Adrenal gland (tissue), 12 donors: ENCODE data around the gene CAPZA2. TPM values are rescaled to one million over a fixed set of nuclear protein-coding genes. Genes with fewer than 3 reads are reported as not detected.

Experiments
- DNase-seq, 7 donors: peaks; one replicate each; pipeline ENCODE4 v3.0.0-alpha.2; 2019 to 2020
- H3K27ac ChIP-seq, 5 donors: fragments of 200-600 bp; sonication (generic) in 4 of 5; 1 replicate in 3 of 5; 2 replicates in 2 of 5; pipeline versions ENCODE4 v1.5.1 to v1.8.0; 2016 to 2020; ENCODE audit warnings: mild to moderate bottlenecking in 1 of 5
- H3K27me3 ChIP-seq: fragments of 200-600 bp; 2 replicates; pipeline ENCODE4 v1.8.0; 2021
- H3K36me3 ChIP-seq, 2 donors: fragments of 200-600 bp; replicated peaks in 1 of 2; 1 replicate in 1 of 2; 2 replicates in 1 of 2; pipeline versions ENCODE4 v1.5.1 to v1.8.0; 2018 to 2022
- H3K4me1 ChIP-seq, 2 donors: fragments of 200-600 bp; replicated peaks in 1 of 2; 1 replicate in 1 of 2; 2 replicates in 1 of 2; pipeline versions ENCODE4 v1.5.1 to v1.8.0; 2018 to 2021
- H3K4me3 ChIP-seq, 4 donors: fragments of 200-600 bp; sonication (generic) in 3 of 4; one replicate each; pipeline ENCODE4 v1.5.1; 2016 to 2018
- H3K9me3 ChIP-seq, 3 donors: fragments of 200-600 bp; sonication (generic) in 1 of 3; replicated peaks in 1 of 3; 1 replicate in 2 of 3; 2 replicates in 1 of 3; pipeline versions ENCODE4 v1.5.1 to v1.8.0; 2016 to 2021
- CTCF ChIP-seq, 6 experiments: fragments of 450-650 bp in 4 of 6; fragments of 200-600 bp in 2 of 6; sonication (generic) in 1 of 6; IDR thresholded peaks; 1 replicate in 5 of 6; 2 replicates in 1 of 6; pipeline versions ENCODE4 v1.5.1 to v1.8.0; 2016 to 2021; ENCODE audit warnings: antibody characterized with exemption in 6 of 6, mild to moderate bottlenecking in 2 of 6, moderate library complexity in 1 of 6
- POLR2A ChIP-seq, 2 donors: fragments of 450-650 bp; IDR thresholded peaks; one replicate each; pipeline ENCODE4 v1.6.1; 2017; ENCODE audit warnings: antibody characterized with exemption in 2 of 2, mild to moderate bottlenecking in 2 of 2, moderate library complexity in 1 of 2
- WGBS, 4 donors: extraction: QIAGEN DNeasy Blood & Tissue Kit in 2 of 4; methylation state at CpG; one replicate each; pipeline versions ENCODE4 v1.1.5 to v1.1.7; 2013 to 2017; 5-methylcytosine and 5-hydroxymethylcytosine counted together
- intact Hi-C, 2 donors: fragments of 100-400 bp; cut with DNase I; formaldehyde crosslinking; loops; one replicate each; pipeline versions ENCODE4 v1.14.1 to v1.15.0; 2022 to 2023
- polyA plus RNA-seq, 3 donors: library from polyadenylated mRNA; stranded (reverse); fragments of 200-250 nt in 2 of 3; fragments of 350-450 nt in 1 of 3; fragmentation: Illumina TruSeq in 1 of 3; extraction: RNeasy Lipid Tissue Mini Kit (QIAGEN cat#74804) in 1 of 3; gene quantifications; one replicate each; pipeline ENCODE4 v1.2.3, GENCODE V29; 2013 to 2014
- total RNA-seq, 9 donors: library from RNA; depleted of rRNA in 4 of 9; stranded (reverse); fragments of >200 nt in 4 of 9; fragments of 120-200 nt in 1 of 9; fragmentation: NEBNext Ultra II Directional in 1 of 9; extraction: Animal tissue kit (Norgen Biotek cat#: 25700) in 1 of 9; gene quantifications; one replicate each; pipeline versions ENCODE4 v1.1.0 to v1.2.4, GENCODE V29; 2013 to 2023
- donor health status: healthy with polysubstance abuse.
- donor health status: Bipolar disorder and iron deficiency.
- donor health status: DM: yes; HTN: yes; CAD: no.
- donor health status: DM: no; HTN: no; CAD: no.
- donor health status: DM: no; HTN: no; CAD: no.
- donor health status: DM: yes; HTN: yes; CAD: no.

The CAPZA2 gene
- total and polyA plus RNA-seq, 12 donors, result 18.6 to 241 (median 155) TPM

- Histone ChIP-seq H3K36me3 (no peaks in the 10 kb centered on the region), H3K9me3 (no peaks in the 10 kb centered on the region), H3K27me3 (no peaks in the 10 kb centered on the region), H3K27ac (no peak overlapping the region), H3K4me1 (peaks cover under 1 to 24% of the 10 kb centered on the region in 2 donors), H3K4me3 (no peak overlapping the region)
- intact Hi-C loops, result no loop called here
- no peak for TF ChIP-seq CTCF (IDR thresholded peaks at IDR 0.05)
- TF ChIP-seq POLR2A (IDR thresholded peaks at IDR 0.05), result no peak
- no peak for DNase-seq
Observed at GRCh38 chr7:116966601-116967000, 104.2 kb downstream of the CAPZA2 start.

DNA sequence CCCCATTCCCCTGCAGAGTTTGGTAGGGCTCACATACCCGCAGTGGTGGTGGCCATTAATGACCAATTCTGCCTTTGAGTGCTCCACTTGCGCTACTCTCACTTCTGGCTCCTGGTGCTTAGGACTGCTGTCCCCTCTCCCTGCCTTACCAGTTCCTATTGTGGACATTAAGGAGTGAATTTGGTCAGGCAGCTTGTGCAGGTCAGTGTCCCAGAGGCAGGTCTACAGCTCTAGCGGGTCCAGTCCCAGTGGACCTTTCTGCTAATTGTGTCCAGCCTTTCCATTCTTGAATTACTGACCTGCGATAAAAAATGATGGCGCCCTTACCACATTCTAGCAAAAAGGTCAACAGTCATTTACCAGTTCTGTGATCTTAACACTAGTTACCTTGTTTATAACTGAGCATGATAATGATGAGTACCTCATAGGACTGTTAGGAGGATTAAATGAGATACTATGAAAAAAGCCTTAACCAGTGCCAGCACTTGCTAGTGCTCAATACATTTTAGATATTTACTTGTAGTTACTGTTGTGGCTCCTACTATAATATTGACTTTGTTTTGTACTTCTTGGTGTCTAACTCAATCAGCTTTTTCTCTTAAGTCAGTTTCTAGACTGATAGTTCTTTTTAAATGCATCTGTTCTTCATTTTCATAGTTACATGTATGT lies 105.0 kb downstream of the CAPZA2 start:
- intact Hi-C loops, result no loop called here
- Histone ChIP-seq H3K36me3 (no peaks in the 10 kb centered on the region), H3K27ac (no peak overlapping the region), H3K4me1 (peaks cover 4 to 29% of the 10 kb centered on the region in 2 donors), H3K9me3 (no peaks in the 10 kb centered on the region), H3K4me3 (no peak overlapping the region), H3K27me3 (no peaks in the 10 kb centered on the region)
- no peak for TF ChIP-seq POLR2A (IDR thresholded peaks at IDR 0.05)
- no peak for TF ChIP-seq CTCF (IDR thresholded peaks at IDR 0.05)
- 94 to 96% (median 95%) methylated on average over 5 of the region's 5 CpGs for WGBS, 4 donors
- no peak for DNase-seq

DNA sequence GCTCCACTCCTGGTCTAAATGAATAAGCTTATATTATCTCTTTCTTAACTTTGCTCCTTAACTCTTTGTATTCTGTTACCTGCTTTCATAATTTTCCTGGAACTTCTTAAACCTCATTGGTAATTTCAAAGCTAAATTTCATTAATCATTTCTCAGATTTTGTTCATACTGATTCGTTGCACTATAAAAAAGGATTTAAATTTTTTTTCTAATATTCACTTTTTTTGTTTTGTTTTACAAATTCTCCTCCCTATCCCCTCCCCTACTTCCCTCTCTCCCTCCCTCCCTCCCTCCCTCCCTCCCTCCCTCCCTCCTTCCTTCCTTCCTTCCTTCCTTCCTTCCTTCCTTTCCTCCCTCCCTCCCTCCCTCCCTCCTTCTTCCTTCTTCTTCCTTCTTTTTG lies 105.6 kb downstream of the CAPZA2 start:
- 67 to 81% (median 74%) methylated on average over 1 of the region's 1 CpG for WGBS, 4 donors
- peaks cover 4 to 29% of the 10 kb centered on the region in 2 donors for H3K4me1 ChIP-seq

DNA sequence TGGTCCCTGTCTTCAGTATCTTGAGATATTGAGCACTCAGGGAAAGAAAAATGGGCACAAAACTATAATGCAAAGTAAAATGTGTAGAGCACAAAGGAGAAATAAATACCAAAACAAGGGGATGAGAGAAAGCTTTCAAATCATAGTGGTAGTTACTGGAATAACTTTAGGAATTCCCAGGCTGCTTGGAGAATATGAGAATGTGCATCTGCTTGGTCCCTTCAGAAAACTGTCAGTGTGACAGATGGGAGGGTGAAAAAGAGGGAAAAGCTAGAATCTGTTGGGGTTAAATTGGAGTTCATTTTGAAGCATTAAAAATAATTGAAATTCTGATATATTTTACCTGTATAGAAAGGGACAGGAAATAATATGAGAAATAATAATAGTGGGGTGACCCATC lies 106.2 kb downstream of the CAPZA2 start:
- Histone ChIP-seq H3K4me1 (peaks cover 4 to 29% of the 10 kb centered on the region in 2 donors), H3K27me3 (no peaks in the 10 kb centered on the region), H3K9me3 (no peaks in the 10 kb centered on the region), H3K36me3 (no peaks in the 10 kb centered on the region), H3K27ac (no peak overlapping the region), H3K4me3 (no peak overlapping the region)
- DNase-seq, result no peak
- no peak for TF ChIP-seq POLR2A (IDR thresholded peaks at IDR 0.05)
- TF ChIP-seq CTCF (IDR thresholded peaks at IDR 0.05), result no peak
- intact Hi-C loops, result no loop called here

More for the DNA sequence above, 105.6 kb downstream of the CAPZA2 start:
- TF ChIP-seq CTCF (IDR thresholded peaks at IDR 0.05) (no peak), POLR2A (IDR thresholded peaks at IDR 0.05) (no peak)
- Histone ChIP-seq H3K4me3 (no peak overlapping the region), H3K9me3 (no peaks in the 10 kb centered on the region), H3K36me3 (no peaks in the 10 kb centered on the region), H3K27ac (no peak overlapping the region), H3K27me3 (no peaks in the 10 kb centered on the region)
- DNase-seq, result no peak
- intact Hi-C loops, result no loop called here
